ENCODE data around the gene ZNF644. TPM values are rescaled to one million over a fixed set of nuclear protein-coding genes. Genes with fewer than 3 reads are reported as not detected.

Gene ZNF644
- total and polyA plus RNA-seq, 4 donors: 12.2 to 121 (median 35.5) TPM

DNA sequence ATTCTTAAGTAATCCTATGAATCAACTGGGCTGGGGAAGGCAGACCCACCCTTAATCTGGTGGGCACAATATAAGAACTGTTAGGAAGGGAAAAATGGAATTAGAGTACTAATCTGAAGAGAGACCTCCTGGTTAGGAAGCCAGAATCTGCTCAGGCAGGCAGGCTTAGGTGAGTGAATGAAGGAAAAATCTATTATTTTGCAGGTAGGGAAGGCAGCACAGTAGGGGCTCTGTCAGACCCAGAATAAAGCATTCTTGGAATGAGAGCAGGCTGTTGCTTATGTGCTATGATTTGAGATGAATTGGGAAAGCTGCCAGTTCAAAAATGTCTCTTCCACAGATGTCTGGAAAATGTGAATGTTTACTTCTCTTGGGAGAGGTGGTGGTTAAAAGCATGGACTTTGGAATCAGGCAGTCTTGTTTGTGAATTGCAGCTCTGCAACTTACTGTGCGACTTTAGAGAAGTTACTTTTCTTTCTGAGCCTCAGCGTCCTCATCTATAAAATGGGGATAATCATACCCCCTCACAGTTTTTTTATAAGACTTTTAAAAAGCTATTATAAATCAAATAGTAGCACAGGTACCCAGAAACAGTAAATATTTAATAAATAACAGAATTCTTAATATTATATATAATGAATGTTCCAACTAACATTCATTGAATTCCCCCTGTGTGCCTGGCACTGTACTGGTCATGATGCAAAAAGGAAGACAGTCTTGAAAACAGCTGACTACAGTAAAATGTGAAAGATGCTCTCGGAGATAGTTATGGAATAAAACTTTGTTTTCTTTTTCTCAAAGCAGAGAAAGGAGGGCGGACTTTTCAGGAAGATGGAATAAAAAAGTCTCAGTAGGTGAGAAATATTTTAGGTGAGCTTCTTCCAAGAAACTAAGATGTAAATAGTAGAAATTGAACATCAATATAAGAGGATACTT, 15.3 kb upstream of the ZNF644 start:
- H3K4me3 ChIP-seq: no peak overlapping the region
- DNase-seq: peak in 2 of 3 donors; percentile 59 to 69
- H3K27ac ChIP-seq (ENCODE audit: low read depth in 1 of 2, low read length in 1 of 2): no peak overlapping the region
- WGBS, 2 donors: 84% methylated on average over 4 of the region's 4 CpGs
- H3K4me1 ChIP-seq (ENCODE audit: control insufficient read depth in 5 of 5, insufficient read depth in 5 of 5, low read length in 5 of 5): no peaks in the 10 kb centered on the region
- no peaks in the 10 kb centered on the region for H3K36me3 ChIP-seq (ENCODE audit: control insufficient read depth in 4 of 4, insufficient read depth in 4 of 4, low read length in 4 of 4)
- H3K9ac ChIP-seq (ENCODE audit: insufficient read depth in 1 of 2, low read length in 2 of 2): no peak overlapping the region
- H3K27me3 ChIP-seq (ENCODE audit: control insufficient read depth in 3 of 3, insufficient read depth in 3 of 3, low read length in 2 of 3): peaks cover 0 to 2% (median 0%) of the 10 kb centered on the region in 3 donors
- TF ChIP-seq, protein P1, sequence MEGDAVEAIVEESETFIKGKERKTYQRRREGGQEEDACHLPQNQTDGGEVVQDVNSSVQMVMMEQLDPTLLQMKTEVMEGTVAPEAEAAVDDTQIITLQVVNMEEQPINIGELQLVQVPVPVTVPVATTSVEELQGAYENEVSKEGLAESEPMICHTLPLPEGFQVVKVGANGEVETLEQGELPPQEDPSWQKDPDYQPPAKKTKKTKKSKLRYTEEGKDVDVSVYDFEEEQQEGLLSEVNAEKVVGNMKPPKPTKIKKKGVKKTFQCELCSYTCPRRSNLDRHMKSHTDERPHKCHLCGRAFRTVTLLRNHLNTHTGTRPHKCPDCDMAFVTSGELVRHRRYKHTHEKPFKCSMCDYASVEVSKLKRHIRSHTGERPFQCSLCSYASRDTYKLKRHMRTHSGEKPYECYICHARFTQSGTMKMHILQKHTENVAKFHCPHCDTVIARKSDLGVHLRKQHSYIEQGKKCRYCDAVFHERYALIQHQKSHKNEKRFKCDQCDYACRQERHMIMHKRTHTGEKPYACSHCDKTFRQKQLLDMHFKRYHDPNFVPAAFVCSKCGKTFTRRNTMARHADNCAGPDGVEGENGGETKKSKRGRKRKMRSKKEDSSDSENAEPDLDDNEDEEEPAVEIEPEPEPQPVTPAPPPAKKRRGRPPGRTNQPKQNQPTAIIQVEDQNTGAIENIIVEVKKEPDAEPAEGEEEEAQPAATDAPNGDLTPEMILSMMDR (IDR thresholded peaks at IDR 0.05; ENCODE audit: control extremely low read depth, extremely low read depth): no peak
- H3K9me3 ChIP-seq (ENCODE audit: control insufficient read depth in 4 of 4, insufficient read depth in 3 of 4, low read length in 3 of 4): peaks cover 0 to 2% (median 0%) of the 10 kb centered on the region in 4 donors
- no peak for ATAC-seq (ENCODE audit: insufficient read depth, low FRiP score)

DNA sequence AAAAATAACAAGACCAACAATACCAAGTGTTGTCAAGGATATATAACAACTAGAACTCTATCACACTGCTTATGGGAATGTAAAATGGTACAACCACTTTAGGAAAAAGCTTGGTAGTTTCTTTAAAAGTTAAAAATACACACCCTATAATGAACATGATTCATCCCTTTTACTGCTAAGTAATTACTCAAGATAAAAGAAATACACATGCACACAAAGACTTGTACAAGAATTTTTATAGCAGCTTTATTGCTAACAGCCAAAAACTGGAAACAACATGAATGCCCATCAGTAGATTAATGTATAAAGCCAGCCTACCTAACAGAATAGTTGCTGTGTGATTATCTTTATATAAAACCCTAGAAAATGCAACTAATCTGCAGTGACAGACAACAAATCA, 10.5 kb upstream of the ZNF644 start:
- ATAC-seq (ENCODE audit: insufficient read depth, low FRiP score): no peak
- Histone ChIP-seq H3K27me3 (ENCODE audit: control insufficient read depth in 3 of 3, insufficient read depth in 3 of 3, low read length in 2 of 3) (peaks cover 0 to 2% (median 0%) of the 10 kb centered on the region in 3 donors), H3K9me3 (ENCODE audit: control insufficient read depth in 4 of 4, insufficient read depth in 3 of 4, low read length in 3 of 4) (no peaks in the 10 kb centered on the region), H3K9ac (ENCODE audit: insufficient read depth in 1 of 2, low read length in 2 of 2) (no peak overlapping the region), H3K27ac (ENCODE audit: low read depth in 1 of 2, low read length in 1 of 2) (no peak overlapping the region), H3K36me3 (ENCODE audit: control insufficient read depth in 4 of 4, insufficient read depth in 4 of 4, low read length in 4 of 4) (no peaks in the 10 kb centered on the region), H3K4me3 (no peak overlapping the region), H3K4me1 (ENCODE audit: control insufficient read depth in 5 of 5, insufficient read depth in 5 of 5, low read length in 5 of 5) (no peaks in the 10 kb centered on the region)
- TF ChIP-seq, protein P1 (IDR thresholded peaks at IDR 0.05; ENCODE audit: control extremely low read depth, extremely low read depth): no peak
- no peak for DNase-seq

DNA sequence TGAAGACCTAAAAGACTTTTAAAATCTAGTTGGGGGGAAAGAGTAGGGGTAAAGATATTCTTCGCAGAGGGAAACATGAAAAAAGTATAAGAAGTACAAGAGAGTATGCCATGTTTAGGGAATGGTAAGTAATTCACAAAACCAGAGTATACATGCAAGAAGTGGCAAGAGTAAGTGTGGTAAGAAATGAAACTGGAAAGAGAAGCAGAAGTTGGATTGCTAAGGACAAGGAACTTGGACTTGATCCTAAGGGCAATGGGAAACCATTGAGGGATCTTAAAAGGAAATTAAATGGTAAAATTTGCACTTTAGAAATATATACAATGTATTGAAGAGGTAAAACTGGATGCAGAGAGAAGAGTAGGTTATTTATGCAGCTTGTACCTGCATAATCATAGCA, 9.2 kb upstream of the ZNF644 start:
- TF ChIP-seq, protein P1 (IDR thresholded peaks at IDR 0.05; ENCODE audit: control extremely low read depth, extremely low read depth): no peak
- ATAC-seq (ENCODE audit: insufficient read depth, low FRiP score): no peak

More for the DNA sequence above, 9.2 kb upstream of the ZNF644 start:
- no peaks in the 10 kb centered on the region for H3K4me1 ChIP-seq (ENCODE audit: control insufficient read depth in 5 of 5, insufficient read depth in 5 of 5, low read length in 5 of 5)
- H3K27me3 ChIP-seq (ENCODE audit: control insufficient read depth in 3 of 3, insufficient read depth in 3 of 3, low read length in 2 of 3): peaks cover 0 to 2% (median 0%) of the 10 kb centered on the region in 3 donors
- H3K36me3 ChIP-seq (ENCODE audit: control insufficient read depth in 4 of 4, insufficient read depth in 4 of 4, low read length in 4 of 4): no peaks in the 10 kb centered on the region
- no peak overlapping the region for H3K4me3 ChIP-seq
- WGBS, 2 donors: 94 to 100% methylated on average over 1 of the region's 1 CpG
- no peak for DNase-seq
- no peak overlapping the region for H3K9ac ChIP-seq (ENCODE audit: insufficient read depth in 1 of 2, low read length in 2 of 2)
- H3K9me3 ChIP-seq (ENCODE audit: control insufficient read depth in 4 of 4, insufficient read depth in 3 of 4, low read length in 3 of 4): no peaks in the 10 kb centered on the region
- H3K27ac ChIP-seq (ENCODE audit: low read depth in 1 of 2, low read length in 1 of 2): no peak overlapping the region

Data from lung (tissue), 12 donors.